ENCODE measurements around the gene NOC4L.

Gene NOC4L

DNA sequence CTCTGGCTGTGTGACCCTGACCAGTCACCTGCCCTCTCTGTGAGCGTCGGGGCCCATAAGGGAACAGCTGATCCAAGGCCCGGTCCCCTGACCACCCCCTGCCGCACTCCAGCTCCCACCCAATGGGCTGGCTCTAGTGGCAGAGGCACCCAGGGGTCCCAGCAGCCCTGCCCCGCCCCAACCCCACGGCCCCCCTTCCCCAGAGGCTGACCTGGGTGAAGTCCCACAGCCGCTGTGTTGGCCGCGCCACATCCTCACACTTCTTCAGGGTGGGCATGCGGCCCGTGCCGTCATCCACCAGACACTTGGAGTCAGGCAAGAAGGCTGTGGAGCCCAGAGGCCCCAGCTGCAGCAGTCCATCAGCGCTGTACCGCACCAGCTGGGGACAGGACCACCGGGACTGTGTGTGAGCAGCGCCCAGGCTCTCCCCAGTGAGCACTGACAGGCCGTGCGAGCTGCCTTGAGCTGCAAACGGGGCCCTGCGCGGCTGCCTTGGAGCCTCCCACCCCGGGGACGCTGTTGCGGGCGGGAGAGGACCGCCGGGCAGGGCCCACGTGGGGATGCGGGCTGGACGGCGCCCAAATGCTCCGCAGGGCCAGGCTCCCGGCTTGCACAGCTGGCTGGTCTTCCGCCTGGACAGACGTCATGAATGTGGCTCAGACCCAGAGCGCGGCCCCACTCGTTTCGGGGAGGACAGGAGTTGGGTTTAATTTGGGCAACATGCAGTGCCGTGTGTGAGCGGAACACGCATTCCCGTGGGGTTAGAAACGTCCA, 53.5 kb downstream of the NOC4L start:
- DNase-seq (ENCODE audit: low read depth in 3 of 3) = no peak

DNA sequence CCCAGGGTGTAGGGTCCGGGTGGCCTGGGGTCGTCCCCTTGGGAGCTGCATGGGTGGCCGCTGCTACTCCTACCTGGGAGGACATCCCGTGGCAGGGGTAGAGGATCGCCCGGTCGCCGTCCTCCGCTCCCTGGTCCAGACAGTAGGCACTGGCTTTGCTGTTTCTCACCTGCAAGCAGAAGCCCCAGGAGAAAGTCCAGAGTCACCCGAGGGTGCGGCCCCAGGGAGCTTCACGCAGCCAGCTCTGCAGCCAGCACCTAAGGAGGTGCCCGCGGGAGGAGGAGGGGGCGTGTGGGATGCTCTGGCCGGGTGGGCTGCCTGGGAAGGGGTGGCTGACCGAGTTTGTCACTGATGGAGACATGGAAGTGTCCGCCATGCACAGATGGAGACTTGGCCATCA, 54.8 kb downstream of the NOC4L start:
- no peak for DNase-seq (ENCODE audit: low read depth in 3 of 3)

DNA sequence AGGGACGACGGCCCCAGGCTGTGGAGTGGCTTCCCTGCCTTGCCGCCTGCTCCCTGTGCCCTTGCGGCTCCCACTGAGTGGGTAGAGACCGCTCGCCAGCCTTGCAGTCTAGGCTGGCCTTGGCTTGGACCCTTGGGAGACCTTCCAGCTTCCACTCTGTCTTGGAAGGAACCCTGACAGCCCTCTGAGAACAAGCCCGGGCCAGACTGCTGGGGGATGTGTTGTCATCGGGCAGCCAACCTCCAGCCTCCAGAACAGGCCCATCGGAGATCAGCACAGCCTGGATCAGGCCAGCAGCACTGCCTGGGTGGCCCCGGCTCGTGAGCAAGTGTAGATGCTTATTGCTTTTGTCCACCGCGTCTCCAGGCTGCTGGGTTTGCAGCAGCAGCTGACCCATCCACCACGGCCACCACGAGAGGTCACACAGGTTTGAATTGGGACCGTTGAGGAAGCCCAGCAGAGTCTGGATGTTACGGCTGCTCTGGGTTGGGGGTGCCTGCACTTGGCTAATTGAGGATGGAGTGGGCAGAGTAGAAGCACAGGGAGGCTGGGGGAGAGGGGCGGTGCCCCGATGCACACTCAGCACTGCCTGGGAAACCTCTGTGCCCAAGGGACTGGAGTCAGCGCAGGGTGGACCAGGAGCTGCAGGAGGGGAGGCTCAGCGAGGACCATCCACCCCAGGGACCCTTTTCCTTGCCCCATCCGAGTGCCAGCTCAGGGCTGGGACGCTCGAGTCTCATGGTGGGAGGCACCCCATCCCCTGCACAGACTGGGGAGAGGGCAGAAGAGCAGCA, 55.5 kb downstream of the NOC4L start:
- no peak for DNase-seq (ENCODE audit: low read depth in 3 of 3)

DNA sequence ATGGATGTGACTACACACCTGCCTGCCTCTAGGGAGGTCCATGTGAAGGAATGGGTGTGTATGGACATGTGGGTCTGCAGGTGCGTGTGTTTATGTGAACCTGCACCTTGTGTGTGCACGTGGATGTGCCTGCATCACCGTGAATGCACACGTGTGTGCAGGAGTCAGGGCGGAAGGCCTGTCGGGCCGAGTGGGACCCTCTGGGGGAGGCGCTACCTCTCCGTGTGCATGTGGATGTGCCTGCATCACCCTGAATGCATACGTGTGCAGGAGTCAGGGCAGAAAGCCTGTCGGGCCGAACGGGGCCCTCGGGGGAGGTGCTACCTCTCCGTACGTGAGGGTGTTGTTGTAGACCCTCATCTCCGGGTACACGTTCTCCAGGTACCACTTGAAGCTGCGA, 56.5 kb downstream of the NOC4L start:
- DNase-seq (ENCODE audit: low read depth in 3 of 3) = no peak

DNA sequence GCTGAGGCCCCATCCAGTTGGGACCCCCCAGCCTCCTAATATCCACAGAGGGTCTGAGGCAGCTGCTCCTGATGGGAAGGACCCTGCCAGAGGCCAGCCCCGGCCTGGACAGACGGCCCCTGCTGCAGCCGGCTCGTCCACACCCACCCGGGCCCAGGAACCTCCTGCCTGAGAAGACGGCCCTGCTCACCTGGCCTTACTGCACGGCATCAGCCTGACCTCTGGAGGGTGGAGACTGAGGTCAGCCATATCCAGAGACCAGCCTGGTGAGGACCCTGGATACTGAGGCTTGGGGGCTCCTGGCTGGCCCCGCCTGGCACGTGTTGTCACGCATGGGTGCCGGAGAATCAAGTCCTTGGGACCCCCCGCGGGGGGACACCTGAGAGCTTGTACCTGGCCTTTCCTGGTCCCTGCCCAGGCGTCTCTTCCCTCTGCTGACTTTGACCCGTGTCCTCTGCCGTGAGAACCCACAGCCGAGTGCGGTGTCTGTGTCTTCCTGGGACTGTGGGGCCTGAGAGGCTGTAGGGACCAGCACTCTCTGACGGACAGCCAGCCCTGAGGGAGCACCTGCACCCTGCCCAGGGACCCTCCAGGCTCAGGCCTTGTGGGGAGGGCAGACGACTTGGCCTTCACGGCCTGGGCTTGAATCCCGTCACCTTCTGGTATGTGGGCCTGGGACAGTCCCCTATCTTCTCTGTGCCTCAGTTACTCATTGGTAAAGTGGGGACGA, 57.3 kb downstream of the NOC4L start:
- DNase-seq (ENCODE audit: low read depth in 3 of 3) = no peak

Data from stimulated activated CD4-positive, alpha-beta T cell treated with anti-CD3 and anti-CD28 coated beads, TNF-alpha, amount 100 ng/mL, for 4 hours (primary cell).